GM23338 (cell line): ENCODE results near the gene CIAO3. TPM values are rescaled to one million over a fixed set of nuclear protein-coding genes. Genes with fewer than 3 reads are reported as not detected.

Source experiments
- ATAC-seq: fragments of 200-7000 bp; cut with Tn5 transposase; 3 replicates; pipeline ENCODE4 v1.9.1; 2020
- DNase-seq: peaks from one replicate; pipeline ENCODE4 v3.0.0-alpha.2; 2015; ENCODE audit warnings: low spot score
- H2AFZ ChIP-seq: fragments of 200-600 bp; sonication (generic); 2 replicates; pipeline ENCODE4 v1.8.0; 2016; ENCODE audit warnings: antibody characterized with exemption, mild to moderate bottlenecking, moderate library complexity
- H3F3A ChIP-seq: fragments of 200-600 bp; sonication (generic); replicated peaks from 2 replicates; pipeline ENCODE4 v1.8.0; 2017; ENCODE audit warnings: antibody characterized with exemption, mixed run types, low read depth
- H3K27ac ChIP-seq: fragments of 200-600 bp; sonication (generic); 2 replicates; pipeline ENCODE4 v1.6.1; 2016; ENCODE audit warnings: low read depth
- H3K27me3 ChIP-seq: fragments of 200-600 bp; sonication (generic); 2 replicates; pipeline ENCODE4 v1.8.0; 2016; ENCODE audit warnings: mild to moderate bottlenecking, mixed run types, moderate library complexity; ENCODE audit not compliant: insufficient read depth
- H3K36me3 ChIP-seq: fragments of 200-600 bp; sonication (generic); 2 replicates; pipeline ENCODE4 v1.8.0; 2016; ENCODE audit warnings: mild to moderate bottlenecking; ENCODE audit not compliant: insufficient read depth
- H3K4me1 ChIP-seq: fragments of 200-600 bp; sonication (generic); 2 replicates; pipeline ENCODE4 v1.8.0; 2016; ENCODE audit warnings: mild to moderate bottlenecking, moderate library complexity; ENCODE audit not compliant: insufficient read depth
- H3K4me2 ChIP-seq: fragments of 200-600 bp; sonication (generic); 2 replicates; pipeline ENCODE4 v1.7.1; 2017; ENCODE audit warnings: mixed run types
- H3K4me3 ChIP-seq: fragments of 200-600 bp; sonication (generic); 2 replicates; pipeline ENCODE4 v1.6.1; 2016; ENCODE audit warnings: mixed run types
- H3K79me2 ChIP-seq: fragments of 200-600 bp; sonication (generic); replicated peaks from 2 replicates; pipeline ENCODE4 v1.8.0; 2017; ENCODE audit warnings: mild to moderate bottlenecking; ENCODE audit not compliant: insufficient read depth
- H3K9me2 ChIP-seq: fragments of 200-600 bp; sonication (generic); 2 replicates; pipeline ENCODE4 v1.8.0; 2017; ENCODE audit not compliant: insufficient read depth
- H4K20me1 ChIP-seq: fragments of 200-600 bp; sonication (generic); replicated peaks from 2 replicates; pipeline ENCODE4 v1.8.0; 2017; ENCODE audit warnings: mild to moderate bottlenecking; ENCODE audit not compliant: insufficient read depth
- H3K27ac Mint-ChIP-seq: 2 replicates; pipeline ENCODE4 v1.8.0; 2020; ENCODE audit warnings: inconsistent platforms, mild to moderate bottlenecking, moderate library complexity, mixed read lengths
- H3K27me3 Mint-ChIP-seq: 3 replicates; pipeline ENCODE4 v1.8.0; 2022; ENCODE audit warnings: low read depth, mild to moderate bottlenecking, moderate library complexity, mixed read lengths, inconsistent platforms; ENCODE audit not compliant: insufficient read depth, poor library complexity
- H3K36me3 Mint-ChIP-seq: 3 replicates; pipeline ENCODE4 v1.8.0; 2021; ENCODE audit warnings: low read depth, mild to moderate bottlenecking, inconsistent platforms, moderate library complexity, mixed read lengths
- H3K4me1 Mint-ChIP-seq: 3 replicates; pipeline ENCODE4 v1.8.0; 2020; ENCODE audit warnings: mild to moderate bottlenecking, inconsistent platforms, mixed read lengths
- H3K4me3 Mint-ChIP-seq: 3 replicates; pipeline ENCODE4 v1.8.0; 2021; ENCODE audit warnings: moderate library complexity, mild to moderate bottlenecking, inconsistent platforms, mixed read lengths
- H3K9me3 Mint-ChIP-seq: 3 replicates; pipeline ENCODE4 v1.8.0; 2020; ENCODE audit warnings: moderate library complexity, mild to moderate bottlenecking, inconsistent platforms, mixed read lengths
- CREB1 ChIP-seq: fragments of 250-450 bp; sonication (Bioruptor Pico); IDR thresholded peaks from 2 replicates; pipeline ENCODE4 v1.5.0; 2020; ENCODE audit warnings: low read depth, mild to moderate bottlenecking, moderate library complexity
- CTCF ChIP-seq, 2 experiments: fragments of 200-600 bp in 1 of 2; sonication (generic) in 1 of 2; conservative IDR thresholded peaks; 2 replicates each; pipeline versions ENCODE4 v1.5.1 to v1.6.1; 2016 to 2017; ENCODE audit warnings: antibody characterized with exemption in 2 of 2, low read depth in 2 of 2, mild to moderate bottlenecking in 2 of 2, moderate library complexity in 1 of 2
- EZH2 ChIP-seq: fragments of 200-600 bp; sonication (generic); IDR thresholded peaks from one replicate; pipeline ENCODE4 v1.8.0; 2017; ENCODE audit warnings: antibody characterized with exemption, mild to moderate bottlenecking, low read depth; ENCODE audit not compliant: unreplicated experiment
- EZH2phosphoT487 ChIP-seq: fragments of 200-600 bp; sonication (generic); IDR thresholded peaks from one replicate; pipeline ENCODE4 v1.8.1; 2018; ENCODE audit warnings: antibody characterized with exemption; ENCODE audit not compliant: unreplicated experiment
- NANOG ChIP-seq: IDR thresholded peaks from 2 replicates; pipeline ENCODE4 v1.6.1; 2016; ENCODE audit warnings: antibody characterized with exemption, borderline replicate concordance
- STAT1 ChIP-seq: IDR thresholded peaks from one replicate; pipeline ENCODE4 v1.6.1; 2016; ENCODE audit warnings: antibody characterized with exemption; ENCODE audit not compliant: unreplicated experiment
- ZNF114 ChIP-seq: fragments of 250-450 bp; sonication (Bioruptor Pico); IDR thresholded peaks from 2 replicates; pipeline ENCODE4 v1.5.0; 2020; ENCODE audit warnings: mild to moderate bottlenecking, moderate library complexity
- ZNF331 ChIP-seq: fragments of 250-450 bp; sonication (Bioruptor Pico); IDR thresholded peaks from 2 replicates; pipeline ENCODE4 v1.5.0; 2020; ENCODE audit warnings: low read depth, mild to moderate bottlenecking, moderate library complexity
- polyA plus RNA-seq: library from polyadenylated mRNA; unstranded; fragments of >200 nt; fragmentation: Nextera tagmentation; extraction: Ambion mirVana; gene quantifications from 2 replicates; pipeline ENCODE4 v1.2.1, GENCODE V29; 2016
- total RNA-seq: library from RNA; depleted of rRNA; stranded (reverse); fragments of >200 nt; shearing (Covaris generic); gene quantifications from 2 replicates; pipeline ENCODE4 v1.2.3, GENCODE V29; 2014
- TF ChIP-seq, protein P1 (sequence below): IDR thresholded peaks from 2 replicates; pipeline ENCODE4 v1.6.1; 2016; ENCODE audit warnings: antibody characterized with exemption
- TF ChIP-seq, protein P2 (sequence below): fragments of 250-450 bp; sonication (Bioruptor Pico); IDR thresholded peaks from 2 replicates; pipeline ENCODE4 v1.5.0; 2020; ENCODE audit warnings: mild to moderate bottlenecking, moderate library complexity
- TF ChIP-seq, protein P3 (sequence below): IDR thresholded peaks from one replicate; pipeline ENCODE4 v1.6.1; 2018; ENCODE audit warnings: antibody characterized with exemption; ENCODE audit not compliant: unreplicated experiment

Gene CIAO3
- total and polyA plus RNA-seq, 2 experiments from 2014 or later = 13.0 to 42.3 TPM

DNA sequence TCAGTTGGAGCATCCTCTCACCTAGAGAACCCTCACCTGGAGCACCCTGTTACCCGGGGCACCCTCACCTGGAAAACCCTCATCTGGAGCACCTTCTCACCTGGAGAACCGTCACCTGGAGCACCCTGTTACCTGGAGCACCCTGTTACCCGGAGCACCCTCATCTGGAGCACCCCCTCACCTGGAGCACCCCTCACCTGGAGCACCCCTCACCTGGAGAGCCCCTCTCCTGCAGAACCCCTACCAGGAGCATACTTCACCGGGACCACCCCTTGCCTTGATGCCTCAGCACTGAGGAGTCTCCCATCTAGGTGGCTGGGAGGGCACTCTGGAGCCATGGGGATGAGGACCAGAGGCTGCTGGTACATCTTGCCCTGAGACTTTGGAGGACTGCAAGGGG is 31.8 kb downstream of the CIAO3 start (continued):
- TF ChIP-seq, protein P1, sequence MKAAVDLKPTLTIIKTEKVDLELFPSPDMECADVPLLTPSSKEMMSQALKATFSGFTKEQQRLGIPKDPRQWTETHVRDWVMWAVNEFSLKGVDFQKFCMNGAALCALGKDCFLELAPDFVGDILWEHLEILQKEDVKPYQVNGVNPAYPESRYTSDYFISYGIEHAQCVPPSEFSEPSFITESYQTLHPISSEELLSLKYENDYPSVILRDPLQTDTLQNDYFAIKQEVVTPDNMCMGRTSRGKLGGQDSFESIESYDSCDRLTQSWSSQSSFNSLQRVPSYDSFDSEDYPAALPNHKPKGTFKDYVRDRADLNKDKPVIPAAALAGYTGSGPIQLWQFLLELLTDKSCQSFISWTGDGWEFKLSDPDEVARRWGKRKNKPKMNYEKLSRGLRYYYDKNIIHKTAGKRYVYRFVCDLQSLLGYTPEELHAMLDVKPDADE = no peak
- TF ChIP-seq ZNF331 (CRISPR knock-in tag) (no peak), CTCF (conservative IDR thresholded peaks at IDR 0.05; ENCODE audit: low read depth in 2 of 2) (no peak), EZH2phosphoT487 (no peak), STAT1 (no peak)

GRCh38 chr16:708019-708418 is 32.8 kb downstream of the CIAO3 start:
- no peak for ATAC-seq
- H3K27ac ChIP-seq = no peak overlapping the region
- peaks cover 71% of the 10 kb centered on the region for H3K27me3 ChIP-seq
- Mint-ChIP-seq H3K36me3 (no peaks in the 10 kb centered on the region), H3K4me1 (no peaks in the 10 kb centered on the region; the same call in 2 of the 3 replicates), H3K4me3 (no peak overlapping the region), H3K9me3 (peaks cover 4% of the 10 kb centered on the region; the same call in 1 of the 3 replicates), H3K27me3 (peaks cover 59% of the 10 kb centered on the region), H3K27ac (no peak overlapping the region)
- no peak for DNase-seq
- H3K36me3 ChIP-seq = no peaks in the 10 kb centered on the region
- no peak overlapping the region for H3K4me3 ChIP-seq
- 0 out of 2 replicates have a peak, but pooled peaks cover 6% of the 10 kb centered on the region for H3F3A ChIP-seq
- no peaks in the 10 kb centered on the region for H4K20me1 ChIP-seq
- H3K9me2 ChIP-seq = no peaks in the 10 kb centered on the region
- no peak overlapping the region for H3K4me2 ChIP-seq
- H3K4me1 ChIP-seq = no peaks in the 10 kb centered on the region
- H2AFZ ChIP-seq = no peak overlapping the region
- no peaks in the 10 kb centered on the region for H3K79me2 ChIP-seq
- TF ChIP-seq ZNF114 (CRISPR knock-in tag) = no peak
- no peak for TF ChIP-seq ZNF331 (CRISPR knock-in tag)
- TF ChIP-seq EZH2phosphoT487 = no peak
- TF ChIP-seq, protein P1 = no peak
- TF ChIP-seq, protein P2, sequence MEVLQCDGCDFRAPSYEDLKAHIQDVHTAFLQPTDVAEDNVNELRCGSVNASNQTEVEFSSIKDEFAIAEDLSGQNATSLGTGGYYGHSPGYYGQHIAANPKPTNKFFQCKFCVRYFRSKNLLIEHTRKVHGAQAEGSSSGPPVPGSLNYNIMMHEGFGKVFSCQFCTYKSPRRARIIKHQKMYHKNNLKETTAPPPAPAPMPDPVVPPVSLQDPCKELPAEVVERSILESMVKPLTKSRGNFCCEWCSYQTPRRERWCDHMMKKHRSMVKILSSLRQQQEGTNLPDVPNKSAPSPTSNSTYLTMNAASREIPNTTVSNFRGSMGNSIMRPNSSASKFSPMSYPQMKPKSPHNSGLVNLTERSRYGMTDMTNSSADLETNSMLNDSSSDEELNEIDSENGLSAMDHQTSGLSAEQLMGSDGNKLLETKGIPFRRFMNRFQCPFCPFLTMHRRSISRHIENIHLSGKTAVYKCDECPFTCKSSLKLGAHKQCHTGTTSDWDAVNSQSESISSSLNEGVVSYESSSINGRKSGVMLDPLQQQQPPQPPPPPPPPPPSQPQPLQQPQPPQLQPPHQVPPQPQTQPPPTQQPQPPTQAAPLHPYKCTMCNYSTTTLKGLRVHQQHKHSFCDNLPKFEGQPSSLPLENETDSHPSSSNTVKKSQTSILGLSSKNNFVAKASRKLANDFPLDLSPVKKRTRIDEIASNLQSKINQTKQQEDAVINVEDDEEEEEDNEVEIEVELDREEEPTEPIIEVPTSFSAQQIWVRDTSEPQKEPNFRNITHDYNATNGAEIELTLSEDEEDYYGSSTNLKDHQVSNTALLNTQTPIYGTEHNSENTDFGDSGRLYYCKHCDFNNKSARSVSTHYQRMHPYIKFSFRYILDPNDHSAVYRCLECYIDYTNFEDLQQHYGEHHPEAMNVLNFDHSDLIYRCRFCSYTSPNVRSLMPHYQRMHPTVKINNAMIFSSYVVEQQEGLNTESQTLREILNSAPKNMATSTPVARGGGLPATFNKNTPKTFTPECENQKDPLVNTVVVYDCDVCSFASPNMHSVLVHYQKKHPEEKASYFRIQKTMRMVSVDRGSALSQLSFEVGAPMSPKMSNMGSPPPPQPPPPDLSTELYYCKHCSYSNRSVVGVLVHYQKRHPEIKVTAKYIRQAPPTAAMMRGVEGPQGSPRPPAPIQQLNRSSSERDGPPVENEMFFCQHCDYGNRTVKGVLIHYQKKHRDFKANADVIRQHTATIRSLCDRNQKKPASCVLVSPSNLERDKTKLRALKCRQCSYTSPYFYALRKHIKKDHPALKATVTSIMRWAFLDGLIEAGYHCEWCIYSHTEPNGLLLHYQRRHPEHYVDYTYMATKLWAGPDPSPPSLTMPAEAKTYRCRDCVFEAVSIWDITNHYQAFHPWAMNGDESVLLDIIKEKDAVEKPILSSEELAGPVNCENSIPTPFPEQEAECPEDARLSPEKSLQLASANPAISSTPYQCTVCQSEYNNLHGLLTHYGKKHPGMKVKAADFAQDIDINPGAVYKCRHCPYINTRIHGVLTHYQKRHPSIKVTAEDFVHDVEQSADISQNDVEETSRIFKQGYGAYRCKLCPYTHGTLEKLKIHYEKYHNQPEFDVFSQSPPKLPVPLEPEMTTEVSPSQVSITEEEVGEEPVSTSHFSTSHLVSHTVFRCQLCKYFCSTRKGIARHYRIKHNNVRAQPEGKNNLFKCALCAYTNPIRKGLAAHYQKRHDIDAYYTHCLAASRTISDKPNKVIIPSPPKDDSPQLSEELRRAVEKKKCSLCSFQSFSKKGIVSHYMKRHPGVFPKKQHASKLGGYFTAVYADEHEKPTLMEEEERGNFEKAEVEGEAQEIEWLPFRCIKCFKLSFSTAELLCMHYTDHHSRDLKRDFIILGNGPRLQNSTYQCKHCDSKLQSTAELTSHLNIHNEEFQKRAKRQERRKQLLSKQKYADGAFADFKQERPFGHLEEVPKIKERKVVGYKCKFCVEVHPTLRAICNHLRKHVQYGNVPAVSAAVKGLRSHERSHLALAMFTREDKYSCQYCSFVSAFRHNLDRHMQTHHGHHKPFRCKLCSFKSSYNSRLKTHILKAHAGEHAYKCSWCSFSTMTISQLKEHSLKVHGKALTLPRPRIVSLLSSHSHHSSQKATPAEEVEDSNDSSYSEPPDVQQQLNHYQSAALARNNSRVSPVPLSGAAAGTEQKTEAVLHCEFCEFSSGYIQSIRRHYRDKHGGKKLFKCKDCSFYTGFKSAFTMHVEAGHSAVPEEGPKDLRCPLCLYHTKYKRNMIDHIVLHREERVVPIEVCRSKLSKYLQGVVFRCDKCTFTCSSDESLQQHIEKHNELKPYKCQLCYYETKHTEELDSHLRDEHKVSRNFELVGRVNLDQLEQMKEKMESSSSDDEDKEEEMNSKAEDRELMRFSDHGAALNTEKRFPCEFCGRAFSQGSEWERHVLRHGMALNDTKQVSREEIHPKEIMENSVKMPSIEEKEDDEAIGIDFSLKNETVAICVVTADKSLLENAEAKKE (CRISPR knock-in tag) = no peak
- TF ChIP-seq, protein P3, sequence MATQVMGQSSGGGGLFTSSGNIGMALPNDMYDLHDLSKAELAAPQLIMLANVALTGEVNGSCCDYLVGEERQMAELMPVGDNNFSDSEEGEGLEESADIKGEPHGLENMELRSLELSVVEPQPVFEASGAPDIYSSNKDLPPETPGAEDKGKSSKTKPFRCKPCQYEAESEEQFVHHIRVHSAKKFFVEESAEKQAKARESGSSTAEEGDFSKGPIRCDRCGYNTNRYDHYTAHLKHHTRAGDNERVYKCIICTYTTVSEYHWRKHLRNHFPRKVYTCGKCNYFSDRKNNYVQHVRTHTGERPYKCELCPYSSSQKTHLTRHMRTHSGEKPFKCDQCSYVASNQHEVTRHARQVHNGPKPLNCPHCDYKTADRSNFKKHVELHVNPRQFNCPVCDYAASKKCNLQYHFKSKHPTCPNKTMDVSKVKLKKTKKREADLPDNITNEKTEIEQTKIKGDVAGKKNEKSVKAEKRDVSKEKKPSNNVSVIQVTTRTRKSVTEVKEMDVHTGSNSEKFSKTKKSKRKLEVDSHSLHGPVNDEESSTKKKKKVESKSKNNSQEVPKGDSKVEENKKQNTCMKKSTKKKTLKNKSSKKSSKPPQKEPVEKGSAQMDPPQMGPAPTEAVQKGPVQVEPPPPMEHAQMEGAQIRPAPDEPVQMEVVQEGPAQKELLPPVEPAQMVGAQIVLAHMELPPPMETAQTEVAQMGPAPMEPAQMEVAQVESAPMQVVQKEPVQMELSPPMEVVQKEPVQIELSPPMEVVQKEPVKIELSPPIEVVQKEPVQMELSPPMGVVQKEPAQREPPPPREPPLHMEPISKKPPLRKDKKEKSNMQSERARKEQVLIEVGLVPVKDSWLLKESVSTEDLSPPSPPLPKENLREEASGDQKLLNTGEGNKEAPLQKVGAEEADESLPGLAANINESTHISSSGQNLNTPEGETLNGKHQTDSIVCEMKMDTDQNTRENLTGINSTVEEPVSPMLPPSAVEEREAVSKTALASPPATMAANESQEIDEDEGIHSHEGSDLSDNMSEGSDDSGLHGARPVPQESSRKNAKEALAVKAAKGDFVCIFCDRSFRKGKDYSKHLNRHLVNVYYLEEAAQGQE = no peak
- TF ChIP-seq NANOG = no peak
- TF ChIP-seq CREB1 (CRISPR knock-in tag) = no peak
- no peak for TF ChIP-seq EZH2
